Iris pigment epithelial cell (primary cell): ENCODE measurements around the gene MBNL2.

Experiments used
- DNase-seq: peaks from one replicate; pipeline ENCODE4 v3.0.0-alpha.2; 2011; ENCODE audit warnings: low read depth

MBNL2 gene

GRCh38 chr13:97381189-97381588 is 159.1 kb downstream of the MBNL2 start:
- no peak for DNase-seq

DNA sequence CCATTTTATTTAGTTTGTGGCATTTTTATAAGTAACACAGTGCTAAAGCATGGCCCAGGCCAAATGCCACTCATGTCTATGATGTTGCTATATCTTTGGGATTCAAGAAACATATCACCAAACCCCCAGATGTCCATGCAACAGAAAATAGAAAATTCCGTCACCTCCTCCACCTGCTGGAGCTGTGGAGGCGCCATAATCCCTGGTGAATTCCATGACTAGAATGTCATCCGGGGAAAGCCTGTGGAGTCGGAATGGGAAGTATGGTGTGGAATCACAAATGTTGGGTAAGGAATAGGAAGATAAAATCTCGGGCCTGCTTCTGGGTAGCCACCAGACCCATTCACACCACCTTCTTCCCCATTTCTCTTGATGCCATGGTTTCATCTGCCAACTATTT is 160.1 kb downstream of the MBNL2 start:
- no peak for DNase-seq

GRCh38 chr13:97384371-97384770 is 162.2 kb downstream of the MBNL2 start:
- no peak for DNase-seq

DNA sequence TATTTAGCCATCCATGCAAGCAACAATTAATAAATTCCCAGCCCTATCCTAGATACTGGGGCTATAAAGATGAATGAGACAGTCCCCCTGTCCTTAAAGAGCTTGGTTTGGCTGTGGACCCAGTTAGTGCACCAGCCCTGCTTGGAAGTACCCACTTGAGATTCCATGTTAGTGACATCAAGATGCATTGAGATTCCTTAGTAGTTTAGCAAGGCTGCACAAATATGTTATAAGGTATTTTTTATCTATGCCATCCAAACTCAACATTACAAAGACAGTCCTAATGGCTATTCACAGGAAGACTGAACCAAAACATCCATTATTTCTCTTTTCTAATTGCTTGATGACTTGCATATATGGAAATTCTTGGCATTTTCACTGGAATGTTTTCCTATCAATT is 163.0 kb downstream of the MBNL2 start:
- DNase-seq, result no peak

GRCh38 chr13:97385854-97386253 is 163.7 kb downstream of the MBNL2 start:
- peak; percentile 39 for DNase-seq

GRCh38 chr13:97386801-97387484 is 164.8 kb downstream of the MBNL2 start:
- DNase-seq, result no peak

GRCh38 chr13:97387485-97387839 is 165.3 kb downstream of the MBNL2 start:
- DNase-seq, result no peak

- no peak for DNase-seq
Observed at GRCh38 chr13:97387890-97388289, 165.8 kb downstream of the MBNL2 start.

GRCh38 chr13:97388373-97388772 is 166.2 kb downstream of the MBNL2 start:
- DNase-seq, result no peak

DNA sequence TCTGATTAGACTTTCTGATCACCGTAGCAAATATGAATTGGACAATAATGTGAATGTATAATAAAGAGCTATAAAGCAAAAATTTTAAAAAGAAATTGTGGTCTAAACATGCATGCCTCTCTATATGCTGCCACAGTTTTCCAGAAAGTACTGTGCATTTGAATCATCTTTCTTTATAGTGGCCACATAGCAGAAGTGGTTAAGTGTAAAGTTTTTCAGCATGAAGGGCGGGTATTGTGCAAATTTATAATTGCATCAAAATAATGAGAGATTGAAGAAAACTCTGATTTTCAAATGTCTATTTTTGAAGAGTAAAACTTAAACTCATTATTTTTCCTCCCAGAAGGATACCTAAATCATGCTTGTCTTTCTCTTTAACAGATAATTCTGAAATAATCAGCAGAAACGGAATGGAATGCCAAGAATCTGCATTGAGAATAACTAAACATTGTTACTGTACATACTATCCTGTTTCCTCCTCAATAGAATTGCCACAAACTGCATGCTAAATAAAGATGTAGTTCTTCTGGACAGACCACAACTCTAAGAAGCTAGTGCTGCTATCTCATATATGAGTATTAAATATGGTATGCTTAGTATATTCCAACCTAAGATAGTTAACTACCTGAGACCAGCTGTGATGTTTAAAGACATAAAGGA is 168.9 kb downstream of the MBNL2 start:
- DNase-seq, result peak; percentile 36

- no peak for DNase-seq
Observed at GRCh38 chr13:97392020-97392419, 169.9 kb downstream of the MBNL2 start.

GRCh38 chr13:97394542-97394941 is 172.4 kb downstream of the MBNL2 start:
- no peak for DNase-seq

GRCh38 chr13:97395447-97396136 is 173.5 kb downstream of the MBNL2 start:
- peak; percentile 35 for DNase-seq

DNA sequence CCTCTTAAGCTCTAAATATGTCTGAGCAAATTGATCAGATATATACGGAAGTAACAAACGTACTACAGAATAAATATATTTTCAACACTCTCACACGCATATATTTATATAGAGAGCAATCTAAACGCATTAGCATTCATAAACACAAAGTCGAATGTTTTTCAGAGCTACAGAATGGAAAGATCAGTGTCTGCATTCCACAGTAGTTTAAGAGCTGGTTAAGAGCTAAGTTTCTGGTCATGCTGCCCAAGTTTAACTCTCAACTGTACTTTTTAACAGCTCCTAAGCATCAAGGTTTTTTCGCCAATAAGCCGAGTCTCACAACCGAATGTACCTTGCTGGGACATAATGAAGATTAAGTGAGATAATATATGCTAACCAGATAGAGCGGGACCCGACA is 175.1 kb downstream of the MBNL2 start:
- DNase-seq, result no peak

DNA sequence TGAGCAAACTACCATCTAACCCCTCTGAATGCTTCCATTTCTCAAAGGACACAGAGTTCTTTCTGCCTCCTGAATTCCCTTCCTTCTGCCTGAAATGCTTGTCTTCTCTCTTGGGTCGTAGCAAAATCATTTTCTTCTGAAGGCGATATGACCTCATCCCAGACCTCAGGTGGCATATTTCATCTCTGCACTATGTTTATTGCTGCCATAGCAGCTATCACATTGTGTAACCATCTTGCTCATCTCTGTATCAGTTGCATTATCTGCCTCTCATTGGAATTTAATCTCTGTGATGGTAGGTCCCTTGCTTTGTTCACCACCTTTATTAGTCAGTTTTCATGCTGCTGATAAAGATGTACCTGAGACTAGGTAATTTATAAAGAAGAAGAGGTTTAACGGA is 179.3 kb downstream of the MBNL2 start:
- no peak for DNase-seq

- DNase-seq, result no peak
Observed at GRCh38 chr13:97403893-97404750, 182.0 kb downstream of the MBNL2 start.

DNA sequence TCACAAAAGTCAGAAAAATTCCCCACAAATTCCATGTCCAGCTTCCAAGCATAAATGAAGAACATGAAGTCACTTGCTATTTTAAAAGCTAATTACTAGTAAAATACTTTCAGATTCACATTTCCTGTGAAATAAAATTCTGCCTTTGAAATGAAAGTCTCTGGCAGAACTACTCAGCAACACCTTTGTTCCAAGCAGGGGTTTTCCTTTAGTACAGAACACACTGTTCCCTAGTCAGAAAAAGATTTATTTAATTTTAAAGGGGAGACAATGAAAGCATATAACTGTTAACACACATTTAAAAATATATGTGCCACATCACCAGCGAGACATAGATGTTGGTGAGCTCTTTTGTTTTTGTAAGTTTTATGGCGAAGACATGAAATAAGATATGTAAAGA is 185.4 kb downstream of the MBNL2 start:
- no peak for DNase-seq

DNA sequence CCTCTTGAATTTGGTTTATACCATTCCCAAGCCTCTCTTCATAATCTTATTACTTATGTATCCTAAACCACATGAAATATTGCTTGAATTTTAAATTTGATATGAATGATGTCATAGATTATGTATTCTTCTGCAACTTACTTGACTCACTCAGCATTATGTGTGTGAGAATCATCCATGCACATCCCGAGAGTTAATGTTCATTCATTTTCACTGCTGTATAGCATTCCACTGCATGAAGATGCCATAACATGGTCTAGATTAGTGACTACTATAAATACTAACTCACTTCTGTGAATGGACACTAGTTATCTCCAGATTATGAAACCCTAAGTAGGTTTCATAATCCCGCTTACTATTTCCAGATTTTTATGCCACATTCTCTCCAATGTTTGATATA is 186.8 kb downstream of the MBNL2 start:
- DNase-seq, result no peak

GRCh38 chr13:97411984-97412383 is 189.9 kb downstream of the MBNL2 start:
- DNase-seq, result no peak

GRCh38 chr13:97413694-97414093 is 191.6 kb downstream of the MBNL2 start:
- no peak for DNase-seq

- DNase-seq, result no peak
Observed at GRCh38 chr13:97414392-97414791, 192.3 kb downstream of the MBNL2 start.

- DNase-seq, result no peak
Observed at GRCh38 chr13:97417698-97418097, 195.6 kb downstream of the MBNL2 start.
